Suppressor macrophage treated with lipopolysaccharide for 4 hours (primary cell): ENCODE results near the gene GDAP1L1.
"Not testable (repeated sequence)": the region's sequence is repeated elsewhere in the genome, so short reads cannot be mapped to it uniquely, and the experiment has no call there.

Experiments
- DNase-seq: peaks from one replicate; pipeline ENCODE4 v3.0.0-alpha.2; 2020

GDAP1L1 gene

GRCh38 chr20:44256961-44257360, 9.9 kb downstream of the GDAP1L1 start:
- no peak for DNase-seq

GRCh38 chr20:44258226-44258890, 11.2 kb downstream of the GDAP1L1 start:
- DNase-seq = no peak

GRCh38 chr20:44264287-44264686, 17.2 kb downstream of the GDAP1L1 start:
- DNase-seq = no peak

GRCh38 chr20:44268802-44269201, 21.7 kb downstream of the GDAP1L1 start:
- DNase-seq = no peak

- DNase-seq = no peak
These were observed 25.0 kb downstream of the GDAP1L1 start for GRCh38 chr20:44271915-44272663.

- no peak for DNase-seq
These were observed 26.4 kb downstream of the GDAP1L1 start for GRCh38 chr20:44273231-44274215.

- DNase-seq = no peak
These were observed 27.4 kb downstream of the GDAP1L1 start for GRCh38 chr20:44274303-44275017.

- no peak for DNase-seq
These were observed 32.1 kb downstream of the GDAP1L1 start for GRCh38 chr20:44279228-44279627.

- DNase-seq = no peak
These were observed 33.3 kb downstream of the GDAP1L1 start for GRCh38 chr20:44280387-44280786.

GRCh38 chr20:44282192-44282591, 35.1 kb downstream of the GDAP1L1 start:
- DNase-seq = no peak

- no peak for DNase-seq
These were observed 36.9 kb downstream of the GDAP1L1 start for GRCh38 chr20:44284032-44284431.

GRCh38 chr20:44287272-44288097, 40.4 kb downstream of the GDAP1L1 start:
- no peak for DNase-seq

- DNase-seq = no peak
These were observed 41.1 kb downstream of the GDAP1L1 start for GRCh38 chr20:44288252-44288651.

- no peak for DNase-seq
These were observed 44.6 kb downstream of the GDAP1L1 start for GRCh38 chr20:44291754-44292153.

GRCh38 chr20:44296011-44296410, 48.9 kb downstream of the GDAP1L1 start:
- no peak for DNase-seq

GRCh38 chr20:44297721-44298120, 50.6 kb downstream of the GDAP1L1 start:
- no peak for DNase-seq

- DNase-seq = not testable (repeated sequence)
These were observed 52.0 kb downstream of the GDAP1L1 start for GRCh38 chr20:44299011-44299535.

- DNase-seq = no peak
These were observed 54.2 kb downstream of the GDAP1L1 start for GRCh38 chr20:44301285-44301684.

- DNase-seq = no peak
These were observed 55.0 kb downstream of the GDAP1L1 start for GRCh38 chr20:44302026-44302669.

GRCh38 chr20:44302736-44303135, 55.6 kb downstream of the GDAP1L1 start:
- DNase-seq = no peak

GRCh38 chr20:44304383-44304782, 57.3 kb downstream of the GDAP1L1 start:
- no peak for DNase-seq
